ENCODE results near the gene GRAP.

Gene GRAP

GRCh38 chr17:18988546-18989173 is 58.1 kb downstream of the GRAP start:
- Mint-ChIP-seq H3K9me3 (ENCODE audit: low read depth) (no peaks in the 10 kb centered on the region), H3K4me3 (no peak overlapping the region), H3K36me3 (peaks cover 8% of the 10 kb centered on the region), H3K27ac (no peak overlapping the region), H3K27me3 (no peaks in the 10 kb centered on the region), H3K4me1 (ENCODE audit: low read depth) (peaks cover 24% of the 10 kb centered on the region)

- Mint-ChIP-seq H3K36me3 (peaks cover 8% of the 10 kb centered on the region), H3K4me3 (no peak overlapping the region), H3K27ac (no peak overlapping the region), H3K27me3 (no peaks in the 10 kb centered on the region), H3K9me3 (ENCODE audit: low read depth) (no peaks in the 10 kb centered on the region), H3K4me1 (ENCODE audit: low read depth) (peaks cover 18% of the 10 kb centered on the region)
Observed at GRCh38 chr17:18987862-18988545, 58.8 kb downstream of the GRAP start.

GRCh38 chr17:18987230-18987610 is 59.5 kb downstream of the GRAP start:
- Mint-ChIP-seq H3K27me3 (no peaks in the 10 kb centered on the region), H3K9me3 (ENCODE audit: low read depth) (no peaks in the 10 kb centered on the region), H3K27ac (no peak overlapping the region), H3K36me3 (peaks cover 8% of the 10 kb centered on the region), H3K4me1 (ENCODE audit: low read depth) (peaks cover 13% of the 10 kb centered on the region), H3K4me3 (no peak overlapping the region)

GRCh38 chr17:18986541-18987229 is 60.1 kb downstream of the GRAP start:
- H3K9me3 Mint-ChIP-seq (ENCODE audit: low read depth) = no peaks in the 10 kb centered on the region
- no peak overlapping the region for H3K27ac Mint-ChIP-seq
- H3K4me3 Mint-ChIP-seq = no peak overlapping the region
- H3K4me1 Mint-ChIP-seq (ENCODE audit: low read depth) = peaks cover 11% of the 10 kb centered on the region
- no peaks in the 10 kb centered on the region for H3K27me3 Mint-ChIP-seq
- peaks cover 8% of the 10 kb centered on the region for H3K36me3 Mint-ChIP-seq

- no peak overlapping the region for H3K27ac Mint-ChIP-seq
- H3K27me3 Mint-ChIP-seq = no peaks in the 10 kb centered on the region
- no peaks in the 10 kb centered on the region for H3K9me3 Mint-ChIP-seq (ENCODE audit: low read depth)
- H3K4me3 Mint-ChIP-seq = no peak overlapping the region
- H3K4me1 Mint-ChIP-seq (ENCODE audit: low read depth) = peaks cover 11% of the 10 kb centered on the region
- H3K36me3 Mint-ChIP-seq = peaks cover 8% of the 10 kb centered on the region
Observed at GRCh38 chr17:18985475-18985874, 61.3 kb downstream of the GRAP start.

GRCh38 chr17:18984273-18985114 is 62.3 kb downstream of the GRAP start:
- no peaks in the 10 kb centered on the region for H3K9me3 Mint-ChIP-seq (ENCODE audit: low read depth)
- H3K4me3 Mint-ChIP-seq = no peak overlapping the region
- H3K4me1 Mint-ChIP-seq (ENCODE audit: low read depth) = peaks cover 11% of the 10 kb centered on the region
- H3K36me3 Mint-ChIP-seq = peaks cover 8% of the 10 kb centered on the region
- H3K27ac Mint-ChIP-seq = no peak overlapping the region
- no peaks in the 10 kb centered on the region for H3K27me3 Mint-ChIP-seq

- no peaks in the 10 kb centered on the region for H3K9me3 Mint-ChIP-seq (ENCODE audit: low read depth)
- H3K36me3 Mint-ChIP-seq = no peaks in the 10 kb centered on the region
- H3K4me1 Mint-ChIP-seq (ENCODE audit: low read depth) = peaks cover 3% of the 10 kb centered on the region
- H3K4me3 Mint-ChIP-seq = no peak overlapping the region
- no peaks in the 10 kb centered on the region for H3K27me3 Mint-ChIP-seq
- H3K27ac Mint-ChIP-seq = no peak overlapping the region
Observed at GRCh38 chr17:18981642-18982424, 64.9 kb downstream of the GRAP start.

GRCh38 chr17:18981335-18981641 is 65.5 kb downstream of the GRAP start:
- H3K27me3 Mint-ChIP-seq = no peaks in the 10 kb centered on the region
- H3K4me3 Mint-ChIP-seq = no peak overlapping the region
- H3K9me3 Mint-ChIP-seq (ENCODE audit: low read depth) = no peaks in the 10 kb centered on the region
- H3K36me3 Mint-ChIP-seq = no peaks in the 10 kb centered on the region
- no peak overlapping the region for H3K27ac Mint-ChIP-seq
- H3K4me1 Mint-ChIP-seq (ENCODE audit: low read depth) = peaks cover 1% of the 10 kb centered on the region

- Mint-ChIP-seq H3K27me3 (no peaks in the 10 kb centered on the region), H3K4me1 (ENCODE audit: low read depth) (no peaks in the 10 kb centered on the region), H3K4me3 (no peak overlapping the region), H3K9me3 (ENCODE audit: low read depth) (no peaks in the 10 kb centered on the region), H3K36me3 (no peaks in the 10 kb centered on the region), H3K27ac (no peak overlapping the region)
Observed at GRCh38 chr17:18980682-18981334, 65.9 kb downstream of the GRAP start.

- Mint-ChIP-seq H3K9me3 (ENCODE audit: low read depth) (no peaks in the 10 kb centered on the region), H3K27ac (no peak overlapping the region), H3K27me3 (no peaks in the 10 kb centered on the region), H3K4me3 (no peak overlapping the region), H3K4me1 (ENCODE audit: low read depth) (peaks cover 3% of the 10 kb centered on the region), H3K36me3 (no peaks in the 10 kb centered on the region)
Observed at GRCh38 chr17:18978655-18979054, 68.1 kb downstream of the GRAP start.

- Mint-ChIP-seq H3K4me3 (no peak overlapping the region), H3K27me3 (no peaks in the 10 kb centered on the region), H3K27ac (no peak overlapping the region), H3K4me1 (ENCODE audit: low read depth) (peaks cover 3% of the 10 kb centered on the region), H3K36me3 (no peaks in the 10 kb centered on the region), H3K9me3 (ENCODE audit: low read depth) (no peaks in the 10 kb centered on the region)
Observed at GRCh38 chr17:18978050-18978449, 68.7 kb downstream of the GRAP start.

GRCh38 chr17:18977646-18978045 is 69.1 kb downstream of the GRAP start:
- Mint-ChIP-seq H3K36me3 (no peaks in the 10 kb centered on the region), H3K27ac (no peak overlapping the region), H3K27me3 (no peaks in the 10 kb centered on the region), H3K9me3 (ENCODE audit: low read depth) (no peaks in the 10 kb centered on the region), H3K4me3 (no peak overlapping the region), H3K4me1 (ENCODE audit: low read depth) (peaks cover 3% of the 10 kb centered on the region)

- Mint-ChIP-seq H3K4me3 (no peak overlapping the region), H3K4me1 (ENCODE audit: low read depth) (peaks cover 3% of the 10 kb centered on the region), H3K9me3 (ENCODE audit: low read depth) (no peaks in the 10 kb centered on the region), H3K36me3 (no peaks in the 10 kb centered on the region), H3K27ac (no peak overlapping the region), H3K27me3 (no peaks in the 10 kb centered on the region)
Observed at GRCh38 chr17:18977021-18977420, 69.7 kb downstream of the GRAP start.

GRCh38 chr17:18976201-18976600 is 70.6 kb downstream of the GRAP start:
- Mint-ChIP-seq H3K36me3 (no peaks in the 10 kb centered on the region), H3K9me3 (ENCODE audit: low read depth) (no peaks in the 10 kb centered on the region), H3K27me3 (no peaks in the 10 kb centered on the region), H3K27ac (no peak overlapping the region), H3K4me3 (no peak overlapping the region), H3K4me1 (ENCODE audit: low read depth) (peaks cover 3% of the 10 kb centered on the region)
